ENCODE data around the gene SLC35F4. TPM values are rescaled to one million over a fixed set of nuclear protein-coding genes. Genes with fewer than 3 reads are reported as not detected.
A peak's percentile ranks its signal among the peaks of the same experiment; 100 is the strongest.

SLC35F4 gene
- total RNA-seq, 1 donor from 2014 or later = 0.05 TPM

- no peak for DNase-seq (ENCODE audit: low read depth)
These were observed 17.1 kb downstream of the SLC35F4 start for GRCh38 chr14:57848786-57849185.

DNA sequence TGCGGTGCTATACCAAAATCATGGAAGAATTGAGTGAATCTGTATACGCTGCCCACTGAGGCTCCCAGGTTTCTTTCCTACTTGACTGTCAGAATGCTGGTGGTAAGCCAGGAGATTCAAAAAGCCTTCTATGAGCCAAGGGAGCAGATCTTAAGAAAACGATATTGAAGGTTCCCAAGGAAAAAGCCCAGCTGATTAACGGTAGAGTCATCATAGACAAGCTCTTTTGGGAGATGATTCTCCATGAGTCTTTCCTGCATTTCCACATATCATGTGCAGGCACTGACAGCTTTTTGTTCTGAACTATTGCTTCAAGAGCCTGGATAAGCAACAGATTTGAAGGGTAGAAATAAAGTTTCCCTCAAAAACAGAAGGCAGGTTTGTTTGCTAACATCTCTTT lies 17.5 kb downstream of the SLC35F4 start:
- no peak for DNase-seq (ENCODE audit: low read depth)

- no peak for DNase-seq (ENCODE audit: low read depth)
These were observed 18.2 kb downstream of the SLC35F4 start for GRCh38 chr14:57847706-57848105.

GRCh38 chr14:57847096-57847495 lies 18.8 kb downstream of the SLC35F4 start:
- no peak for DNase-seq (ENCODE audit: low read depth)

DNA sequence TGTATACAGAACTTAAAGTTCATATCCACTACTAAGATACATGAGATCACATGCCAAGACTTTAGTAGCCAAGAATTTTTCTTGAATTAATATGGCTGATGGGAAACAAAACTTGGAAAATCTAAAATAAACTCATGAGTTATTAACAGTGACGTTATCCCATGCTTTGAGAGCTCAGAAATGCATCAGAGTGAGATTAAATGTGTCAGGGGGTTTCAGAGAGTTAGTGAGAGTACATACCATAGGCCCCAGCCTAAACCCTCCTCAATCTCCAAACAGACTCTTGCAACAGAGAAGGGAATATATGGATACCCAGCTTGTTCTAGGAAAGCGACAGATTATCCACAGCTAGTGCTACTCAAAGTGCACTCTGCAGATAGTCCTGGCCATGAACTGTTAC lies 19.3 kb downstream of the SLC35F4 start:
- DNase-seq (ENCODE audit: low read depth) = no peak

- no peak for DNase-seq (ENCODE audit: low read depth)
These were observed 19.9 kb downstream of the SLC35F4 start for GRCh38 chr14:57845802-57846531.

DNA sequence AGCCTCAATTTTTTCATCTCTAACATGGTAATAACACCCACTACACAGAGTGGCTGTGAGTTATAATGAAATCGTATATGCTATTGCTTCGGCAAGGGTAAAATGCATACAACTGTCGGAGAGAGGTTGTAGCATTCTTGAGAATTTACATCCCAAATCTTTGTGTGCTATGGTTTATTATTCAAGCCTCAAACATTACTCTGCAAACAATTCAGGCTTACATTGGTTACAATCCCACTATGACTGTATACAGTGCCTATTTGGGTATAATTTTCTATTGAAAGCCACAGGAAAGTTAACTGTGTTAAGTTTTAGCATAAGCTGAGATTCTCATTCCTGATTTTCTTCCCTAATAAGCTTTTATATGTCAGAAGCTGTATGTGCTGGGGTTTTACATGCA lies 20.6 kb downstream of the SLC35F4 start:
- no peak for DNase-seq (ENCODE audit: low read depth)

GRCh38 chr14:57837267-57837666 lies 28.6 kb downstream of the SLC35F4 start:
- DNase-seq (ENCODE audit: low read depth) = no peak

- DNase-seq (ENCODE audit: low read depth) = peak; percentile 82
These were observed 30.1 kb downstream of the SLC35F4 start for GRCh38 chr14:57835766-57836165.

GRCh38 chr14:57834961-57835360 lies 30.9 kb downstream of the SLC35F4 start:
- peak; percentile 93 for DNase-seq (ENCODE audit: low read depth)

DNA sequence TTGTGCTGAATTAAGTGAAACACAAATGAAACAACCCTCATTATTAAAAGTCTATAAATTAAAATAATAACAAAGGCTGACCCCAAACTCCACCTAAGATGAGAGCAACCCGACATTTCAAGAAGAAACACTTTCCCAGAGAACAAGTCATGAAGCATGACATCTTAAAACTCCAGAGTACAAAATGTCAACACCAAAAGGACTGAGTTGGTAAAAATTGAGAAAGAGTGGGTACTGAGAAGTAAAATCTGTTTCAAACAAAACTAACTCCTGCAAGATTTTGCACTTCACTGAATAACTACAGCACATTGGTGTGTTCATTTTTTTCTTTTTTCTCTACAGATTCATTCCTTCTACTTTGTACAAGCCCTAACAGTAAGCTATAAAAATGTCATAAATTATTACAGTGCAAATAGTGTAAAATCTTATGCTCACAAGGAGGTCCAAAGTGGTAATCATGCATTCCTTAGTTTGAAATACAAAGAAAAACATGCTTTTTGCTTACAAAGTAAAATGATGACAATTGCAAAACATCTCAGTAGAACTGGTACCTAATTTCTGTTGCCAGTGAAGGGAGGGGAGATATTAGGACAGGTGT lies 31.8 kb downstream of the SLC35F4 start:
- DNase-seq (ENCODE audit: low read depth) = peak; percentile 76

- DNase-seq (ENCODE audit: low read depth) = peak; percentile 98
These were observed 32.6 kb downstream of the SLC35F4 start for GRCh38 chr14:57833323-57833722.

DNA sequence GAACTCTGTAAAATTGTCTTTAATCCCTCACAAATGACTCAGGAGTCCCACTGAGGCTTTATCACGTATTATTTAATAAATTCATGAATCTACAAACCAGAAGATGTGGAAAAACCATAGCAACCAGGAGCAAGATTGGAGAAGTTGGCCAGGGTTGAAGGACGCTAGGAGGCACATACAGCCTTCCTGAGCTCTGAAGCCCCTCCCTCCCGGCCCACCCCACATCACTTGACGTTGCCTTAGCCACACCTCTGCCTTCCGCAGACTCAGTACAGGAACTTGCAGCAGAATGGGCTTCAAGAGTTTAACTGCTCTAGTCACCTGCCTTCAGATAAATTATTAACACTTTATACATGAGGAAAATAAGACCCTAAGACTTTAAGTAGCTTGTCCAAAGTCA lies 33.9 kb downstream of the SLC35F4 start:
- peak; percentile 83 for DNase-seq (ENCODE audit: low read depth)

- DNase-seq (ENCODE audit: low read depth) = no peak
These were observed 37.2 kb downstream of the SLC35F4 start for GRCh38 chr14:57828713-57829112.

- no peak for DNase-seq (ENCODE audit: low read depth)
These were observed 42.8 kb downstream of the SLC35F4 start for GRCh38 chr14:57823015-57823660.

DNA sequence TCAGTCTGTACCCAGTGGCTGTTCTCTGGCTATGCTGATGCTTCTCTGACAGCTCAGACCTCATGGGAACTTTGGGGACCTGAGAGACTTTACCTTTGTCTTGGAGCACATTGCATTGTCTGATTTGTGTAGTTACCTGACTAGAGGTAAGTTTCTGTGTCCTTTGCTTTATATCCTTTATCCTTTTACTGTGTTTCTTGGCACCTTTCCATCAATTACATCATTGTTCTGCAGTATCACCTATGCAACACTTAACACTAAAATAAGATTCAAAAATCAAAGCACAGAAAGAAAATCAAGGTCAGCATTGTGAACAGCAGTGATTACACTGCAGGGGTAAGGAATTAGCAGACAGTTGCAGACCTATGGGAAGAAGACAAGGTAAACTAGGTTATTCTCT lies 43.8 kb downstream of the SLC35F4 start:
- peak; percentile 25 for DNase-seq (ENCODE audit: low read depth)

- DNase-seq (ENCODE audit: low read depth) = no peak
These were observed 45.3 kb downstream of the SLC35F4 start for GRCh38 chr14:57820581-57820980.

GRCh38 chr14:57818511-57818910 lies 47.4 kb downstream of the SLC35F4 start:
- DNase-seq (ENCODE audit: low read depth) = peak; percentile 95

GRCh38 chr14:57816568-57817284 lies 49.2 kb downstream of the SLC35F4 start:
- peak; percentile 81 for DNase-seq (ENCODE audit: low read depth)

GRCh38 chr14:57814726-57815125 lies 51.2 kb downstream of the SLC35F4 start:
- no peak for DNase-seq (ENCODE audit: low read depth)

GRCh38 chr14:57812741-57813140 lies 53.2 kb downstream of the SLC35F4 start:
- no peak for DNase-seq (ENCODE audit: low read depth)

GRCh38 chr14:57811998-57812546 lies 53.8 kb downstream of the SLC35F4 start:
- no peak for DNase-seq (ENCODE audit: low read depth)
